HG02870 (cell line): ENCODE data around the gene KHDRBS1.
A peak's percentile ranks its signal among the peaks of the same experiment; 100 is the strongest.
"Not testable (repeated sequence)": the region's sequence is repeated elsewhere in the genome, so short reads cannot be mapped to it uniquely, and the experiment has no call there.

Experiments
- ATAC-seq: cut with Tn5 transposase; IDR thresholded peaks from one replicate; pipeline ENCODE4 v1.9.1; 2021; ENCODE audit warnings: mild to moderate bottlenecking, moderate library complexity; ENCODE audit not compliant: unreplicated experiment

The KHDRBS1 gene

DNA sequence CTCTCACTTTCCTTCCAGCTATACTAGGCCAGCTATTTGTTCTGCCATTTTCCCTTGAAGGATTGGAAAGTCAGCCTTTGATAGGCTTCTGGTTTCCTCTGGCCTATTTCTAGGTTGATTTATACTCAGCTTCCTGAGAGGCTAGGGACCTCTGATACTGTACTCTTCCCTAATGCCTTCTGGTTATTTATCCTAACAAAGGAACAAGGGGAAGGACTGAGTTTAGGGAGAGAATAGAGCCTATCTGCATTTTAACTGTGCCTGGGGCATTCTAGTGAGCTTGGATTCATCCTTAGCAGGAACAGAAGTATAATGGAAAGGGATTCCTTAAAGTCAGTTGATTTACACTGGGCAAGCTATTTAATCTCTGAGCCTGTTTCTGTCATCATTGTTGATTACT lies 47.2 kb downstream of the KHDRBS1 start:
- no peak for ATAC-seq

- ATAC-seq: no peak
Measured at GRCh38 chr1:32062867-32063230, 49.2 kb downstream of the KHDRBS1 start.

- no peak for ATAC-seq
Measured at GRCh38 chr1:32063261-32063681, 49.6 kb downstream of the KHDRBS1 start.

- not testable (repeated sequence) for ATAC-seq
Measured at GRCh38 chr1:32065613-32066488, 52.2 kb downstream of the KHDRBS1 start.

GRCh38 chr1:32066489-32066873 lies 52.8 kb downstream of the KHDRBS1 start:
- ATAC-seq: no peak

DNA sequence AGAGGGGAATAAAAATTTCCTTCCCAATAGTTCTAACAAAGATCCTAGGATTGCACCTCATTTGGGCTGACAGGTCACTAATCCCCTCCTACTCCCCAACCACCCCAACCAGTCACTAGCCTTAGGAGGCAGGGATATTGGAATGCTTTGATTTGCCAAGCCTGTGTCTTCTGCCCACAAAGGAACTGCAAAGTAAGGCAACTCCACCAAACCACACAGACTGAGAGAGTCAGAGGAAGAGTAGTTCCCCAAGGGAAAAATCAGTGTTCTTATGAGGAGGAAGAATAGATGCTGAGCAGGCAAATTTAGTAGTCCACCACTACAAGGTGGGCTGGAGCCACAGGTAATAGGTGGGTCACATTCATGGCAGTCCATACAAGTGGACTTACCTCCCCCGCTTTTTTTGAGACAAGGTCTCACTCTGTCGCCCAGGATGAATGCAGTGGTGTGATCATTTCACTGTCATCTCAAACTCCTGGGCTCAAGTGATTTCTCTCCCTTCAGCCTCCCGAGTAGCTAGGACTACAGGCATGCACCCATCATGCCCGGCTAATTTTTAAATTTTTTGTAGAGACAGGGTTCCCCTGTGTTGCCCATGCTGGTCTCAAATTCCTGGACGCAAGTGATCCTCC lies 55.4 kb downstream of the KHDRBS1 start:
- ATAC-seq: no peak

DNA sequence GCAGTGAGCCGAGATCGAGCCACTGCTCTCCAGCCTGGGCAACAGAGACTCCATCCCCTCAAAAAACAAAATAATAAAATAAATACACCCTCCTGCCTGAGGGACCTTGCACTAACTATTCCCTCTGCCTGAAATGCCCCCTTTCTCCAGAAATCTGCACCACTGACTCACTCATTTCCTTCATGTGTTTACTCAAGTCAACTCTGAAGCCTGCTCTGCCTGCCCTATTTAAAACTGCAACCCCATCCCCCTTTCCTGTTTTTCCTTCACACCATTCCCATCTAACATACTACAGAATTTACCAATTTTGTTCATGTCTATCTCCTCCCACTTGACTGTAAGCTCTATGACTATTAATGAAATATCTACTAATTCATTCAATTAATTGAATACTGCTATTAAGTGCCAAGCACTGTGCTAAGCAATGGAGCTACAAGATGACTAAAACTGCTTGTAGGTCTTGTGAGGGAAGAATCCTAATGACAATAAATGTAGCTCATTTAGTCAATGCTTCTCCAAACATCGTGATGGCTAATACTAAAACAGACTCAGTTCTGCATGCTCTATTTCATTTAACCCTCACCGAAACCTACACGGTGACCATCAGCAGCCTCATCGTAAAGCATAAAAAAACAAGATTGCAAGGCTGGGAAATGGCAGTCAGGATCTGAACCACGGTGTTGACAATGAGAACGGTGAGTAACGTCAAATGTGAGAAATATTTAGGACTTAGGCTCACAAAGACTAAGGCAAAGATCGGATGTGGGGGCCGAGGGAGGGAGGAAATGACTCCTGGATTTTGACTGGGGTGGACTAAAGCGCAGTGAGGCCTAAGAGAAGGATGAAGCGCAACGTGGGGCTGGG lies 58.3 kb downstream of the KHDRBS1 start:
- no peak for ATAC-seq

- peak; percentile 79 for ATAC-seq
Measured at GRCh38 chr1:32072622-32073298, 59.1 kb downstream of the KHDRBS1 start, which contains the start of gene TMEM39B. TMEM39B (plus strand) TSS chr1:32072939; CDS start chr1:32073048, 109 bp downstream.

DNA sequence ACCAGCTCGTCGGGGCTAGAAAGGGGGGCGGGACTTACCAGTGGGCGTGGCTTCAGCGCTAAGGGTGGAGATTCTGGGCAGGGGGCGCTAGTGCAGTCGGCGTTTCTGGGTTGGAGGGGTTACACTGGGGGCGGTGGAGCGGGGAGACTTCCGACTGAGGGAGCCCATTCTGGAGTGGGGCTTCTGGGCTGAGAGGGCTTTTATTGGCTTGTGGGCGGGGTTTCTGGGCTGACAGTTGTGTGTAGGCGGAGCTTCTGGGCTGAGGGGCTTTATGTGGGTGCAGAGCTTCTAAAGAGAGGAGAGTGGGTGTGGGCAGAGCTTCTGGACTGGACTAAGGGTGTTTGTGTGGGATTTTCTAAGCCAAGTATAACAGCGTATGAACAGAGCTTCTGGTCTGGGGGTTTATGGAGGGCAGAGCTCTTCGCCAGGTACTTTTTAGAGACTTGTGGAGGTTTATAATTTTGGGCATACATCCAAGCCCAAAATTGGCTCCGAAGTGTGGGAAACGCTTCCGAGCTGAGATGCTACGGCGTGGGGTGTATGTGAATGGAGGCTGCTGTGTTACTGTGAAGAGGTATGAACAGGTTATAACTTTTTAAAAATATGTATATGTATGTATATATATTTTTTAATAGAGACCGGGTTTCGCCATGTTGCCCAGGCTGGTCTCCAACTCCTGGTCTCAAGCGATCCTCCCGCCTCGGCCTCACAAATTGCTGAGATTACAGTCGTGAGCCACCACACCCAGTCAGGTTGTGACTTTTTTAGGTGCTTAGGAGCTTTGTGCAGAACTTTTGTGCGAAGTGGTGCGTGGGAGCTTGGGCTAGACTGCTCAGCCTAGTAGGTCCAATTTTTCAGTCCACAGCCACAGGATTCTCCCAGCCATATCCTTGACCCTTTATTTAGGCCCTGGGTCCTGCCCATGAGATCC lies 59.9 kb downstream of the KHDRBS1 start:
- no peak for ATAC-seq

- no peak for ATAC-seq
Measured at GRCh38 chr1:32074841-32075240, 61.2 kb downstream of the KHDRBS1 start.

DNA sequence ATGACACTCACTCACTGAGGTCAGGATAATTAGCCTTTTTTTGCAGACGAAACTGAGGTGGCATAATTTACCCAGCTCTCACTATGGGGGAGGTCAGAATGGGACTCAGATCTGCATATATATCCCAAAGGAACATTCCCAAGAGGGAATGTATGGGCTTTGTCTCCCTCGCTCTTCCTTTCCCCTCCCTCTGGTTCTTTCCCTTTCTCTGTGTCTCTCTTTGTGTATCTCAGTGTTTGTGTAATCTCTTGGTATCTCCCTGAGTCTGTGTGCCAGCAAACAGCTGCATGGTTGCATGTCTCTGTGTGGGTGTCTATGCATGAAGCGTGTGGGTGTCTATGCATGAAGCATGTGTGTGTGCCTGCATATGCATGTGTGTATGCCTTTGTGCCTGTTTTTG lies 63.8 kb downstream of the KHDRBS1 start:
- ATAC-seq: no peak

DNA sequence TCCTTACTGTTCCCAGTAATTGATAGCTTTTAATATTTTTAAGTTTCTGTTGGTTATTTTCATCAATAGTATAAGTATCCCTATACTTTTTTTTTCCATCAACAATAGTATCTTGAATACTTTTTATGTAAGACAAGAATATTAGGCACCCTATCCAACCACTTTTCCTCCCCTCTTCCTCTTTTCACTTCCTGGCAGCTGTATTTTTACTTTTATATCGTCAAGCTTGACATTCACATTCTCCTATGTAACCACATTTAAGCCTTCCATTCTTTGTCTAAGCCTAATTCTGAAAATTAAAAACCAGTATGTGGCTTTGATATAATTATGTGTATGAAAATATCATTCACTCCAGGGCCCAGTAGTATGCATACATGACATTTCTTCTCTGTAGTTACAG lies 68.4 kb downstream of the KHDRBS1 start:
- no peak for ATAC-seq

GRCh38 chr1:32086381-32086780 lies 72.7 kb downstream of the KHDRBS1 start:
- ATAC-seq: not testable (repeated sequence)

DNA sequence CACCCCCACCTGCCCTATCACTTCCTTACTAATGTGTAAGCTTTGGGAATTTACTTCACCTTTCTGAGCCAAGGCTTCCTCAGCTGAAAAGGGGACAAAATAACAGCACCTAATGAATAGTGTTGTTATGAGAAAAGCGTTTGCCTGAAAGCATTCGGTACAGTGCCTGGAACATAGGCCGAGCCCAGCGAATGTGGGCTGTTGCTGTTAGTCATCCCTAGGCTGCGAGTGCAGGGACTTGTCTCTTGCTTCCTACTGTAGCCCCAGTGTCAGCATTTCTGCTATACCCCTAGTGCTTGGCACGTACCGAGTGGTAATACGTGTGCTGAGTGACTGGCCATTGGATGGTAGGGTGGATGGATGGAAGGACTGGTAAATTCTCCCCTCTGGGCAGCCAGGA lies 77.5 kb downstream of the KHDRBS1 start:
- no peak for ATAC-seq

DNA sequence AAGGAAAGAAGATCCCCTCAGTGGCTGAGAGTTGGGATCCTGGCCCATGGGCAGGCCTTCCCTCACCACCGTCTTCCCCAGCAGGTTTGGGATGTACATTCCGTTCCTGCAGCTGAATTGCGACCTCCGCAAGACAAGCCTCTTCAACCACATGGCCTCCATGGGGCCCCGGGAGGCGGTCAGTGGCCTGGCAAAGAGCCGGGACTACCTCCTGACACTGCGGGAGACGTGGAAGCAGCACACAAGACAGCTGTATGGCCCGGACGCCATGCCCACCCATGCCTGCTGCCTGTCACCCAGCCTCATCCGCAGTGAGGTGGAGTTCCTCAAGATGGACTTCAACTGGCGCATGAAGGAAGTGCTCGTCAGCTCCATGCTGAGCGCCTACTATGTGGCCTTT lies 77.9 kb downstream of the KHDRBS1 start:
- ATAC-seq: no peak
